ENCODE data around the gene EIF4E2.

EIF4E2 gene

DNA sequence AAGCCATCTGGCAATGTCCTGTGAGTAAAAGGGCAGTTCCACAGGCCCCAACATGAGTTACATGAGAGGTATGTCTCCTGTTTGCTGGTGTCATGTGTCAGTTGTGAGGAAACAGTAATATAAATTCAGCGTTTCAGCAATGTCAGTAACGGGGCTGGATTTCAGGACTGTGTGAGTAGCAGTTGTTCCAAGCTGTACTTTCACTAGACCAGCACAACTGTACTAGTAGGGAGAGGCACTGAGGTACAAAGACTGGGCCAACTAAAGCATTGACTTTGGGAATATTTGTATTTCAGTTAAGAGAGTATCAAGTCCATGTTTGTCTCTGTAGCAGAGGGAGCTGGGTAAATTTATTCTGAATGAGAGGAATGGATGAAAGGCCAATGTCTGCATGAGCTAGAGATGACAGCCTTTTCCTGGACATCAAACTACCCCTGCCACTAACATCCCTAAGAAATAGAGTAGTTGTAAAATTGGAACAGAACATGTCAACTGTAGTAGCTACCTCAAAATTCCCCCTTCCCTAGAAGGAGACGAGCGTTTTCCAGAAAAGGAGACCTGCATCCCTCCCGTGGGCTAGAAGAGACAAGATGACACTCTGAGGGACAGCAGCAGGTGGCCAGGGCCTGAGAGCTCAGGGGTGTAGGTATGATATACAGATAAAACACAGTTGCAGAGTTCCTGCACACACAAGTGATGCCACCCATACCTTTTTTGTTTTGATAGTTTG lies 24.4 kb downstream of the EIF4E2 start:
- H3K27me3 ChIP-seq (ENCODE audit: insufficient read depth, low read length), result no peaks in the 10 kb centered on the region
- H4K20me1 ChIP-seq (ENCODE audit: insufficient read depth, low read length), result no peaks in the 10 kb centered on the region
- H3K27ac ChIP-seq (ENCODE audit: low read depth, low read length, poor library complexity, severe bottlenecking), result no peak overlapping the region
- H3K9me3 ChIP-seq (ENCODE audit: low read length), result no peaks in the 10 kb centered on the region
- H3K4me2 ChIP-seq (ENCODE audit: low read length), result no peak overlapping the region
- H3K36me3 ChIP-seq (ENCODE audit: insufficient read depth, low read length), result peaks cover 38% of the 10 kb centered on the region
- no peaks in the 10 kb centered on the region for H3F3A ChIP-seq (ENCODE audit: insufficient read depth, low read length)
- H3K4me1 ChIP-seq (ENCODE audit: insufficient read depth, low read length, severe bottlenecking), result no peaks in the 10 kb centered on the region
- H3K4me3 ChIP-seq (ENCODE audit: low read depth, low read length, poor library complexity, severe bottlenecking), result no peak overlapping the region
- H3K9ac ChIP-seq (ENCODE audit: low read length), result no peak overlapping the region
- H3K9me2 ChIP-seq (ENCODE audit: low read depth, low read length), result no peaks in the 10 kb centered on the region
- no peak overlapping the region for H2AFZ ChIP-seq (ENCODE audit: low read length)
- no peaks in the 10 kb centered on the region for H3K79me2 ChIP-seq (ENCODE audit: insufficient read depth, low read length)
- no peak for TF ChIP-seq EZH2 (IDR thresholded peaks at IDR 0.05; ENCODE audit: borderline replicate concordance, low read length)
- TF ChIP-seq, protein P1, sequence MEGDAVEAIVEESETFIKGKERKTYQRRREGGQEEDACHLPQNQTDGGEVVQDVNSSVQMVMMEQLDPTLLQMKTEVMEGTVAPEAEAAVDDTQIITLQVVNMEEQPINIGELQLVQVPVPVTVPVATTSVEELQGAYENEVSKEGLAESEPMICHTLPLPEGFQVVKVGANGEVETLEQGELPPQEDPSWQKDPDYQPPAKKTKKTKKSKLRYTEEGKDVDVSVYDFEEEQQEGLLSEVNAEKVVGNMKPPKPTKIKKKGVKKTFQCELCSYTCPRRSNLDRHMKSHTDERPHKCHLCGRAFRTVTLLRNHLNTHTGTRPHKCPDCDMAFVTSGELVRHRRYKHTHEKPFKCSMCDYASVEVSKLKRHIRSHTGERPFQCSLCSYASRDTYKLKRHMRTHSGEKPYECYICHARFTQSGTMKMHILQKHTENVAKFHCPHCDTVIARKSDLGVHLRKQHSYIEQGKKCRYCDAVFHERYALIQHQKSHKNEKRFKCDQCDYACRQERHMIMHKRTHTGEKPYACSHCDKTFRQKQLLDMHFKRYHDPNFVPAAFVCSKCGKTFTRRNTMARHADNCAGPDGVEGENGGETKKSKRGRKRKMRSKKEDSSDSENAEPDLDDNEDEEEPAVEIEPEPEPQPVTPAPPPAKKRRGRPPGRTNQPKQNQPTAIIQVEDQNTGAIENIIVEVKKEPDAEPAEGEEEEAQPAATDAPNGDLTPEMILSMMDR (IDR thresholded peaks at IDR 0.05; ENCODE audit: low read length), result no peak

- H3K4me2 ChIP-seq (ENCODE audit: low read length), result no peak overlapping the region
- H3K27ac ChIP-seq (ENCODE audit: low read depth, low read length, poor library complexity, severe bottlenecking), result no peak overlapping the region
- no peaks in the 10 kb centered on the region for H3K27me3 ChIP-seq (ENCODE audit: insufficient read depth, low read length)
- H3K79me2 ChIP-seq (ENCODE audit: insufficient read depth, low read length), result no peaks in the 10 kb centered on the region
- no peak overlapping the region for H2AFZ ChIP-seq (ENCODE audit: low read length)
- H3K4me3 ChIP-seq (ENCODE audit: low read depth, low read length, poor library complexity, severe bottlenecking), result no peak overlapping the region
- H3K36me3 ChIP-seq (ENCODE audit: insufficient read depth, low read length), result peaks cover 33% of the 10 kb centered on the region
- H3K9ac ChIP-seq (ENCODE audit: low read length), result no peak overlapping the region
- no peak for TF ChIP-seq EZH2 (IDR thresholded peaks at IDR 0.05; ENCODE audit: borderline replicate concordance, low read length)
- TF ChIP-seq, protein P1 (IDR thresholded peaks at IDR 0.05; ENCODE audit: low read length), result no peak
- H4K20me1 ChIP-seq (ENCODE audit: insufficient read depth, low read length), result no peaks in the 10 kb centered on the region
- no peaks in the 10 kb centered on the region for H3F3A ChIP-seq (ENCODE audit: insufficient read depth, low read length)
- no peaks in the 10 kb centered on the region for H3K9me2 ChIP-seq (ENCODE audit: low read depth, low read length)
- H3K9me3 ChIP-seq (ENCODE audit: low read length), result no peaks in the 10 kb centered on the region
- no peaks in the 10 kb centered on the region for H3K4me1 ChIP-seq (ENCODE audit: insufficient read depth, low read length, severe bottlenecking)
Measured at GRCh38 chr2:232575404-232575746, 24.9 kb downstream of the EIF4E2 start.

DNA sequence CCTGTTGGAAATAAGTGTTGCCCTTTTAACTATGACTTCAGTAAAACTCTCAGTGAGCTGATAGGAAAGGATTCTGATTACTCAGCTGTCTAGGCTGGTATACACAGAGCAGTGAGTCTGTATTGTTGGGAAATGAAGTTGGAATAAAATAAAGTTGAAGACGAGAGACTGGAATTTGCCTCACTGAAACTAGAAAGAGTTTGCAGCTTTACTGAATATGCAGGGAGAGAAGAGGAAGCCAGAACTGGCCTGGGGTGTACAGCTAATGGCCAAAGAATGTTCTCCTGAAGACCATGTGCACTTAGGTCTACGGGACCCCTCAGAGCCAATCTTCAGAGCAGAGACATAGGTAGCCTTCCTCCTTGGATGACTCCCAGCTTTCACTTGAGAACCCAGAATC lies 26.5 kb downstream of the EIF4E2 start:
- peaks cover 5% of the 10 kb centered on the region for H3K4me1 ChIP-seq (ENCODE audit: insufficient read depth, low read length, severe bottlenecking)
- H3K9me2 ChIP-seq (ENCODE audit: low read depth, low read length), result no peaks in the 10 kb centered on the region
- no peak overlapping the region for H3K9ac ChIP-seq (ENCODE audit: low read length)
- no peaks in the 10 kb centered on the region for H4K20me1 ChIP-seq (ENCODE audit: insufficient read depth, low read length)
- H2AFZ ChIP-seq (ENCODE audit: low read length), result no peak overlapping the region
- TF ChIP-seq EZH2 (IDR thresholded peaks at IDR 0.05; ENCODE audit: borderline replicate concordance, low read length), result no peak
- TF ChIP-seq, protein P1 (IDR thresholded peaks at IDR 0.05; ENCODE audit: low read length), result no peak
- H3K79me2 ChIP-seq (ENCODE audit: insufficient read depth, low read length), result no peaks in the 10 kb centered on the region
- no peaks in the 10 kb centered on the region for H3K9me3 ChIP-seq (ENCODE audit: low read length)
- peaks cover 23% of the 10 kb centered on the region; the same call in 1 of the 2 replicates for H3K36me3 ChIP-seq (ENCODE audit: insufficient read depth, low read length)
- no peak overlapping the region for H3K4me3 ChIP-seq (ENCODE audit: low read depth, low read length, poor library complexity, severe bottlenecking)
- H3K27ac ChIP-seq (ENCODE audit: low read depth, low read length, poor library complexity, severe bottlenecking), result no peak overlapping the region
- H3K4me2 ChIP-seq (ENCODE audit: low read length), result no peak overlapping the region
- H3F3A ChIP-seq (ENCODE audit: insufficient read depth, low read length), result no peaks in the 10 kb centered on the region
- H3K27me3 ChIP-seq (ENCODE audit: insufficient read depth, low read length), result no peaks in the 10 kb centered on the region

Data from OCI-LY1 (cell line).